Prostate gland (tissue), 2 donors: ENCODE results near the gene TAX1BP3. TPM values are rescaled to one million over a fixed set of nuclear protein-coding genes. Genes with fewer than 3 reads are reported as not detected.

ENCODE experiments used
- DNase-seq: peaks from one replicate; pipeline ENCODE4 v3.0.0-alpha.2; 2019; ENCODE audit warnings: low spot score
- H3K27ac ChIP-seq, 2 donors: fragments of 200-600 bp; sonication (generic); 2 replicates each; pipeline ENCODE4 v1.5.1; 2017 to 2019
- H3K27me3 ChIP-seq: fragments of 200-600 bp; sonication (generic); replicated peaks from 2 replicates; pipeline ENCODE4 v1.5.1; 2019; ENCODE audit not compliant: insufficient read depth
- H3K36me3 ChIP-seq, 2 donors: fragments of 200-600 bp; sonication (generic); 1 replicate in 1 of 2; 2 replicates in 1 of 2; pipeline versions ENCODE4 v1.5.1 to v1.8.1; 2017 to 2019
- H3K4me1 ChIP-seq: fragments of 200-600 bp; sonication (generic); replicated peaks from 2 replicates; pipeline ENCODE4 v1.5.1; 2019
- H3K4me3 ChIP-seq, 2 donors: fragments of 200-600 bp; sonication (generic); 2 replicates each; pipeline ENCODE4 v1.5.1; 2017 to 2019
- H3K9me3 ChIP-seq: fragments of 200-600 bp; sonication (generic); 2 replicates; pipeline ENCODE4 v1.5.1; 2017
- POLR2A ChIP-seq: fragments of 450-650 bp; IDR thresholded peaks from one replicate; pipeline ENCODE4 v1.6.1; 2016; ENCODE audit warnings: antibody characterized with exemption, mild to moderate bottlenecking
- POLR2AphosphoS5 ChIP-seq: sonication (generic); formaldehyde crosslinking; IDR thresholded peaks from one replicate; pipeline ENCODE4 v1.6.1; 2017; ENCODE audit warnings: antibody characterized with exemption
- WGBS: methylation state at CpG from one replicate; pipeline ENCODE4 v1.1.5; 2018; 5-methylcytosine and 5-hydroxymethylcytosine counted together
- intact Hi-C: fragments of 100-400 bp; cut with DNase I; formaldehyde crosslinking; loops from one replicate; pipeline ENCODE4 v1.14.2; 2022
- total RNA-seq, 2 donors: library from RNA; depleted of rRNA; stranded (reverse); fragments of >200 nt; gene quantifications; one replicate each; pipeline ENCODE4 v1.1.0, GENCODE V29; 2016
- TF ChIP-seq, protein P1 (sequence below), 4 experiments: fragments of 200-600 bp in 2 of 4; fragments of 450-650 bp in 2 of 4; sonication (generic) in 2 of 4; IDR thresholded peaks; 1 replicate in 3 of 4; 2 replicates in 1 of 4; pipeline ENCODE4 v1.5.1; 2016 to 2019; ENCODE audit warnings: antibody characterized with exemption in 4 of 4, mild to moderate bottlenecking in 2 of 4, moderate library complexity in 2 of 4

Gene TAX1BP3
- total RNA-seq, 2 donors from 2014 or later = 171 to 270 TPM

DNA sequence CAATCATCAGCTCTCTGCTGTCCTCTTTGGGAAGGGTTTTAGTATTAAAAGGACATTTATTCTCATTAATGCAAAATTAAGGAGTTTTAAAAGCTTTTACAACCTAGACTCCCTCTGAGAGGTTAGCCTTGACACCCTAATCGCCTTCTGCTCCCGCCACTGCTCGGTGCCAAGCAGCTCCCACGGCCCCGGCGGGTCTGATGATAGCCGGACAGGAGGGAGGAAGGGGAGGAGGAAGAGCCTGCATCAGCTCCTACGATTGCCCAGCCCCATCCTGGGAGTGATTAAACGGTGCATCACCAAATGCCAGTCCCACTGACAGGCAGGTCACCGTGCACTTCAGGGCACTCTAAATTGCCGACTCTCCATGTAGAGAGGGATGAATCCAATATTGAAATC is 40.6 kb downstream of the TAX1BP3 start:
- 84% methylated on average over 11 of the region's 11 CpGs for WGBS
- peaks cover 7 to 9% of the 10 kb centered on the region in 2 donors for H3K36me3 ChIP-seq
- TF ChIP-seq, protein P1, sequence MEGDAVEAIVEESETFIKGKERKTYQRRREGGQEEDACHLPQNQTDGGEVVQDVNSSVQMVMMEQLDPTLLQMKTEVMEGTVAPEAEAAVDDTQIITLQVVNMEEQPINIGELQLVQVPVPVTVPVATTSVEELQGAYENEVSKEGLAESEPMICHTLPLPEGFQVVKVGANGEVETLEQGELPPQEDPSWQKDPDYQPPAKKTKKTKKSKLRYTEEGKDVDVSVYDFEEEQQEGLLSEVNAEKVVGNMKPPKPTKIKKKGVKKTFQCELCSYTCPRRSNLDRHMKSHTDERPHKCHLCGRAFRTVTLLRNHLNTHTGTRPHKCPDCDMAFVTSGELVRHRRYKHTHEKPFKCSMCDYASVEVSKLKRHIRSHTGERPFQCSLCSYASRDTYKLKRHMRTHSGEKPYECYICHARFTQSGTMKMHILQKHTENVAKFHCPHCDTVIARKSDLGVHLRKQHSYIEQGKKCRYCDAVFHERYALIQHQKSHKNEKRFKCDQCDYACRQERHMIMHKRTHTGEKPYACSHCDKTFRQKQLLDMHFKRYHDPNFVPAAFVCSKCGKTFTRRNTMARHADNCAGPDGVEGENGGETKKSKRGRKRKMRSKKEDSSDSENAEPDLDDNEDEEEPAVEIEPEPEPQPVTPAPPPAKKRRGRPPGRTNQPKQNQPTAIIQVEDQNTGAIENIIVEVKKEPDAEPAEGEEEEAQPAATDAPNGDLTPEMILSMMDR (IDR thresholded peaks at IDR 0.05) = no peak
- TF ChIP-seq POLR2AphosphoS5 (no peak), POLR2A (no peak)

DNA sequence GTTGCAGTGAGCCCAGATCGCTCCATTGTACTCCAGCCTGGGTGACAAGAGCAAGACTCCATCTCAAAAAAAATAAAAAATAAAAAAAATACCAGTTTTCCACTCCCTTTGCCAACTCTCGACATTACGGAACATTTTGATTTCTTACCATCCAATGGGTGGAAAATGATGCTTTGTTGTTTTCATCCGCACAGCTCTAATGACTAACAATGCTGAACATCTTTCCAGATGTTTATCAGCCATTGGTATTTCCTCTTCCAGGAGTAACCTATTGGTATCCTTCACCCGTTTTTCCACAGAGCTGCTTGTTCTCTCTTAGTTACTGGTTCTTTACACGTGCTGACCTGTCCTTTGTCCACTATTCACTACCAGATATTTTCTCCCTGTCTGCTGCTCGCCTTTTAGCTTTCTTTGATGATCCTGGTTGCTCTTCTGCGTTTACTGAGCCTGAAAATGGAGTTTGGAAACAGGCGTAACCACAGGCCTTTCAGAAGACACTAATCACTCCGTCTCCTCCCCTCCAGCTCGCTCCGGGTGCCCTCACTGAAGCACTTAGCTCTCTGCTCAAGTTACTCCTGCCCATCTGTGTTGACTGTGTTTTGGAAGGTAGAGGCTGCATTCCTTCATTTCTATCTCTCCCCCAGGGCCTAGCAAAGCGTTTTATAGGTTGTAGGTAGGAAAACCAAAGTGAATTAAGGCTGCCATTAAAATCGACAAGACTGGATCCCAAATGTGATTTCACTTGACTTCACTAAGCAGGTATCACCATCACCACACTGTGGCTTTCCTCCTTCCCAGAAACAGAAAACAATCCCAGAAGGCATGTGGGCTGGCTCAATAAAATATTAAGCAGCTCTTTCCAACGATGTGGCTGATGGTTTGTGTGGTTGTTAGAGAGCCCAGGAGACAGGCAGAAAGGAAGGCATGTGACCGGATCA is 41.3 kb downstream of the TAX1BP3 start:
- no peak for DNase-seq
- TF ChIP-seq, protein P1 (IDR thresholded peaks at IDR 0.05) = no peak
- TF ChIP-seq POLR2A (no peak), POLR2AphosphoS5 (no peak)
- intact Hi-C loops = no loop called here
- Histone ChIP-seq H3K4me3 (no peak overlapping the region), H3K27me3 (no peaks in the 10 kb centered on the region), H3K4me1 (no peaks in the 10 kb centered on the region), H3K27ac (no peak overlapping the region), H3K9me3 (no peaks in the 10 kb centered on the region), H3K36me3 (peaks cover 7 to 9% of the 10 kb centered on the region in 2 donors)
- WGBS = 60% methylated on average over 16 of the region's 16 CpGs

More for the DNA sequence above, 40.6 kb downstream of the TAX1BP3 start:
- no peaks in the 10 kb centered on the region for H3K27me3 ChIP-seq
- no peaks in the 10 kb centered on the region for H3K4me1 ChIP-seq
- intact Hi-C loops = no loop called here
- H3K4me3 ChIP-seq = no peak overlapping the region
- no peak overlapping the region for H3K27ac ChIP-seq
- H3K9me3 ChIP-seq = no peaks in the 10 kb centered on the region
- no peak for DNase-seq

- H3K9me3 ChIP-seq = no peaks in the 10 kb centered on the region
- H3K36me3 ChIP-seq = peaks cover 7 to 9% of the 10 kb centered on the region in 2 donors
- WGBS = 97% methylated on average over 16 of the region's 16 CpGs
- no peak for TF ChIP-seq POLR2AphosphoS5
- TF ChIP-seq, protein P1 (IDR thresholded peaks at IDR 0.05) = no peak
- TF ChIP-seq POLR2A = no peak
- DNase-seq = no peak
- no peak overlapping the region for H3K27ac ChIP-seq
- no peaks in the 10 kb centered on the region for H3K27me3 ChIP-seq
- H3K4me1 ChIP-seq = no peaks in the 10 kb centered on the region
- no peak overlapping the region for H3K4me3 ChIP-seq
- intact Hi-C loops = no loop called here
Observed at GRCh38 chr17:3622977-3623594, 45.3 kb downstream of the TAX1BP3 start.

GRCh38 chr17:3621146-3621720 is 47.1 kb downstream of the TAX1BP3 start:
- H3K36me3 ChIP-seq = peaks cover 7 to 9% of the 10 kb centered on the region in 2 donors
- WGBS = 93% methylated on average over 8 of the region's 8 CpGs
- H3K9me3 ChIP-seq = no peaks in the 10 kb centered on the region
- H3K27ac ChIP-seq = no peak overlapping the region
- intact Hi-C loops = no loop called here
- no peak overlapping the region for H3K4me3 ChIP-seq
- H3K4me1 ChIP-seq = no peaks in the 10 kb centered on the region
- H3K27me3 ChIP-seq = no peaks in the 10 kb centered on the region
- no peak for DNase-seq
- TF ChIP-seq, protein P1 (IDR thresholded peaks at IDR 0.05) = no peak
